Skeletal muscle cell (primary cell): ENCODE data around the gene CNOT1.

ENCODE experiments used
- DNase-seq: peaks from one replicate; pipeline ENCODE4 v3.0.0-alpha.2; 2010; ENCODE audit warnings: low read depth
- H3K4me3 ChIP-seq: 2 replicates; pipeline ENCODE4 v1.5.1; 2011; ENCODE audit warnings: low read depth, mild to moderate bottlenecking, control low read depth, low read length, moderate library complexity

CNOT1 gene

DNA sequence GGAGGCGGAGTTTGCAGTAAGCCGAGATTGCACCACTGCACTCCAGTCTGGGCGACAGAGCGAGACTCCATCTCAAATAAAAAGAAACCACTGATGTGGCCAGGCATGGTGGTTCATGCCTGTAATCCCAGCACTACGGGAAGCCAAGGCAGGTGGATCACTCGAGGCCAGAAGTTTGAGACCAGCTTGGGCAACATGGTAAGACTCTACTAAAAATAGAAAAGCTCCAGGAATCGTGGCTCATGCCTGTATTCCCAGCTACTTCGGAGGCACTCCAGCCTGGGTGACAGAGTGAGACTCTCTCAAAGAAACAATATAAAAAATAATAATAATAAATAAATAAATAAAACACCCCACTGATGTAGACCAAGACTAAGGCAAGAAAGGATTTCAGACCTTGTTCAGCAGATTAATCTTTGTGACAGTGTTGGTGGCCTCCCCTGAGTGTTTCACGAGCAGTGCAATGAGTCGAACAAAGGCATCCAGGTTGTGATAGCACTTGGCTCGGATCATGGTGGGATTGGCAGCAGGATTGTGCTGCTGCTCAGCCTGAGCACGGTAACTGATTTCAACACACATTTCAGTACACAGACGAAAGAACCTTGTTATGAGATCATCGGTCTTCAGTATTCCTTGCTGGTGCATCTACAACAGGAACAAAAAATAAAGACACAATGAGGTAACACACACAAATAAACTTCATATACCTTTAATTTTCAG is 95.7 kb downstream of the CNOT1 start:
- H3K4me3 ChIP-seq = no peak overlapping the region
- DNase-seq = no peak

DNA sequence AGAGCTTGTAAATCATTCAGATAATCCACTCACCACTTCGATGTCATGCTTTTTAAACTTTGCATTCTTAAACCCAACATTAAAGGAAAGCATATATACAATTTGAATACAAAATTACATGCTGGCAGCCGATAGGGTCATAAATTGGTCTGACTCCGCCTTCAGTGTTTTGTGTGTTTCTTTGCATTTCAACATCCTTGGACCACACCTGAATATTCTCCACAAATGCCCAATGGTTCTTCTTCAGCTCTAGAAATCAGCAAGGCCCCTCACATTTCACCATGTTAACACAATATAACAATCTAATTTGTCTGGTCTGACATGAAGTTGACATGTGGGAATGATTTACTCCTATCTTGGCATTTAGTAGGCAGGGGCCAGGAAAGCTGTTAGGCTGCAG is 97.2 kb downstream of the CNOT1 start:
- no peak overlapping the region for H3K4me3 ChIP-seq
- no peak for DNase-seq

DNA sequence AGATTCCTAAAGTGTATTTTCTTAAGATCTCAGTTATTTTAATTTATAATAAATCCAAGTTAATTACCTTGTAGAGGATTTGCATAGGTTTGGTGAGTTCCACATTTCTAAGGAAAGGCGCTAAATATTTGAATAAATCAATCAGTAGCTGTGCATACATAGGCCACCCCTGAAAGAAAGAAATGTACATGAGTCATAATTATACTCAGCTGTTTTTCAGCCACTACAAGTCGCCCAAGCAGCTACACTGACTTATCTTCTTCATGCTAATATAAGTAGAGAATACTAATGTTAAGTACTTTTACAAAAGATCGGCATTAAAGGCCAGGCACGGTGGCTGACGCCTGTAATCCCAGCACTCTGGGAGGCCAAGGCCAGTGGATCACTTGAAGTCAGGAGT is 99.4 kb downstream of the CNOT1 start:
- DNase-seq = no peak
- H3K4me3 ChIP-seq = no peak overlapping the region

DNA sequence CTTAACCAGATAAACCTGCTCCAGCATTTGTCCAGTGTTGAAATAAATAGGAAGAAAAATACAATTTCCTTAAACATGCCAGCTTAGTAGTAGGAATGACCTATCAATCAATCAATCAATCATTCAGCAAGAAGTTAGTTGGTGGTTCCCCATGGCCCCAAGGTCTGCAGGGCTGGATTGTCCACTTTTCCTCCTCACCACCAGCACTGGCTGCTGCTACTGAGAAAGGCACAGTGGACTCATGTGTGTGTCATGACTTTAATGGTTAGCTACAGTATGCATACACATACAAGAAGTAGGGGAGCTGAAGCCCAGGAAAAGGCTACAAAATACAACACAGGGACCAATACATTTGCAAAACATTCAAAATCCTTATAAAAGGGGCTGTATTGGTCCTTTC is 109.9 kb downstream of the CNOT1 start:
- no peak for DNase-seq
- H3K4me3 ChIP-seq = no peak overlapping the region

DNA sequence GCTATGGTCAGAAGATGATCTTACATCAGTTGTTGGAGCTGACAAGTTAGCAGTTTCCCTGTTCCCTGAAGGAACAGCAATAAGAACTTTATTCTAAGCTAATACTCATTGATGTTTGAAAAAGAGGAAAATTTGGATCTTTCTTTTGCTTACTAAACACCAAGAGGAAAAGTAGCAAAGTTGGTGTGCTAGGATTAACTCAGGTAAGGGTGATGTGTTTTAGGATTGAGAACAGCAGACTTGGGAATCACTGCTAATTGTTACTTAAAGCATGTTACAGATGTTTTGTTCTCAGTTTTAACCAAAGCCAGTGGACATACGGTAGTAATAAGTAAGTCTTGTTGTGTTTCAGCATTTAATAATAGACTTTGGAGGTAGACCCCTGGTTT is 110.7 kb downstream of the CNOT1 start:
- no peak overlapping the region for H3K4me3 ChIP-seq
- DNase-seq = no peak

DNA sequence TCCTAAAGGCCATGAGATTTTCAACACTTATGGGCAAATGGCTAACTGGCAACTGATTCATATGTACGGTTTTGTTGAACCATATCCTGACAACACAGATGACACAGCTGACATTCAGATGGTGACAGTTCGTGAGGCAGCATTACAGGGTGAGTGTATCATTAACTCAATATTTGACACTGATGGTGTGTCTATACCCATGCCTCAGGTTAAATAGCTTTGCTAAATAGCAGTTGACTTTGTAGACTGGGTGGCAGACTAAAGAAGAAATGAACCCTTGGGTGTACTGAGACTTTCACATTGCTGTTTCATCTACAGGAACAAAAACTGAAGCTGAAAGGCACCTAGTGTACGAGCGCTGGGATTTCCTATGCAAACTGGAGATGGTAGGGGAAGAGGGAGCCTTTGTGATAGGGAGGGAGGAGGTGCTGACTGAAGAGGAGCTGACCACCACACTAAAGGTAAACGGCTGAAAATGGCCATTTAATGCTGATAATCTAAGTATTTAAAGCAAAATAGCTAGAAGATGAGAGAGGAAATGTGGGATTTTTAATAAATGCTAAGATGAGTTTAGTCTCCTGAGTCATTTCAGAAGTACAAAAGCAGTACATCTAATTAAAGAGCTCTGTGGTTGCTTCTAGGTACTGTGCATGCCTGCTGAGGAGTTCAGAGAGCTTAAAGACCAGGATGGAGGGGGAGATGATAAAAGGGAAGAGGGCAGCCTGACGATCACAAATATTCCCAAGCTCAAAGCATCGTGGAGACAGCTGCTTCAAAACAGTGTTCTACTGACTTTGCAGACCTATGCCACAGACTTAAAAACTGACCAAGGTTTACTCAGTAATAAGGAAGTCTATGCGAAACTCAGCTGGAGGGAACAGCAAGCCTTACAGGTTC is 111.3 kb downstream of the CNOT1 start:
- H3K4me3 ChIP-seq = no peak overlapping the region
- DNase-seq = no peak

DNA sequence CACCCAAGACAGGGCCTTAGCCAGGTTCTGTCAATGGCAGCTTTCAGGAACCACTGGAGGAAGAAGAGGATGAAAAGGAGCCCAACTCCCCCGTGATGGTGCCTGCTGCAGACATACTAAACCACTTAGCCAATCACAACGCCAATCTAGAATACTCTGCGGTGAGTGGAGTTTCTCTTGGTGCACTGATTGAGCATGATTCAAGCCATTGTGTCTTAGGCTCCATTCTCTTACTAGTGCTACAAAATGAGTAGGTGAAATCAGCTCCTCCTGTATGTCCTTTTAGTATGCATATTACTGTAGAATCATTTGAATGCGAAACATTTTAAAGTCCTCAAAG is 112.9 kb downstream of the CNOT1 start:
- H3K4me3 ChIP-seq = no peak overlapping the region
- DNase-seq = no peak

DNA sequence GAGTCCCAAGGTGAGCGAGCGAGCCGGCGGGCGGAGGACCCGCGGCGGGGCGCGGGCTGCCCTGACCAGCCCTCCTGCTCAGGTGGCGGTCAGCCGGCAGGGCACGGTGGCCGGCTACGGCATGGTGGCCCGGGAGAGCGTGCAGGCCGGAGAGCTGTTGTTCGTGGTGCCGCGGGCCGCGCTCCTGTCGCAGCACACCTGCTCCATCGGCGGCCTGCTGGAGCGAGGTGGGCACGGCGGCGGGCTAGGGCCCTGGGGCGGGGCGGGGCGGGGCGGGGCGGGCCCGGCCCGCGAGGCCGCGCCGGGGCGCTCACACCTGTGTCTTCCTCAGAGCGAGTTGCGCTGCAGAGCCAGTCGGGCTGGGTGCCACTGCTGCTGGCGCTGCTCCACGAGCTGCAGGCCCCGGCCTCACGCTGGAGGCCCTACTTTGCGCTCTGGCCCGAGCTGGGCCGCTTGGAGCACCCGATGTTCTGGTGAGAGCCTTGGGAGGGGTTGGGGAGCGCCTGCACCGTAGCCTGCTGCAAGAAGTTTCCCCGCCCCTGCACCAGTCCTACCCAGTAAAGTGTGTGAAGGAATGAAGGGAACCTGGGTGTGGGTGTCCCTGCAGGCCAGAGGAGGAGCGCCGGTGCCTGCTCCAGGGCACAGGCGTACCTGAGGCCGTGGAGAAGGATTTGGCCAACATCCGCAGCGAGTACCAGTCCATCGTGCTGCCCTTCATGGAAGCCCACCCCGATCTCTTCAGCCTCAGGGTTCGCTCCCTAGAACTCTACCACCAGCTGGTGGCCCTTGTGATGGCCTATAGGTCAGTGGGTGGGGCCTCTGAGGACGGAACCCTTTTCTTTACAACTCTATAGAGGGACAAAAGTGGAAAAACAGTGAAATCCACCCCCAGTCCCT is 113.5 kb downstream of the CNOT1 start:
- peak overlapping the region; percentile 89 for H3K4me3 ChIP-seq
- no peak for DNase-seq

DNA sequence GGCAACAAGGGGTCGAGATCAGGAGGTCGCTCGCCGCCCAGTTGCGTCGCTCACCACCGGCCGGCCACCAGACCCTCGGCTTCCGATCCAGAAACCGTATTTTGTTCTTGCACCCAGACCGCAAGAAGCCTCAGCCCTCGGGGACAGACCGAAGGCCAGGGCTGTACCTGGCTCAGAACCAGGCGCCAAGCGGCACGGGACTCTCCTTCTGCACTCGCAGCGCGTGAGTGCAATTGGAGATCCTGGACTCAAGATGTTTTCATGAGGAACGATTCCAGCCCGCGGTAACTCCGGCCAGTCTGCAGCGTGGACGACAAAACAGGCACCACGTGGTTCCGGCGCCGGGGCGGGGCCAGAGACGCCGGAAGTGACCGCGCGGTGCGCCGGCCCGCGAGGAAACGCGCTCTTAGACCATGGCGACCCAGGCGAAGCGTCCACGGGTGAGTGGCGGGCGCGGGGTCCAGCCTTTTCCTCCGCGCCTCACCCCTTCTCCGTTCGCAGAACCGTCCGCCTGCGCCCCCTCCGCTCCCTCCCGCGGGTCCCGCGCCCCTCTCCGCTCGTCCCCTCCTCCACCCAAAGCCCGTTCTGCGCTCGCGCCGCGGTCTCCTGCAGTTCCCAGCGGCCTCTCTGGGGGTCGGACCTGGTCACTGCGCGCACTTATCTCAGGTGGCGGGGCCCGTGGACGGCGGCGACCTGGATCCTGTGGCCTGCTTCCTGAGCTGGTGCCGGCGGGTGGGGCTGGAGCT is 114.3 kb downstream of the CNOT1 start, which contains the start of gene SETD6:
TSS of gene SETD6 (plus strand) at position 393 of the 746 bp plus-strand sequence. CDS start at position 414, 21 bp downstream.
- H3K4me3 ChIP-seq = peak within 1 kb of the TSS; percentile 89

DNA sequence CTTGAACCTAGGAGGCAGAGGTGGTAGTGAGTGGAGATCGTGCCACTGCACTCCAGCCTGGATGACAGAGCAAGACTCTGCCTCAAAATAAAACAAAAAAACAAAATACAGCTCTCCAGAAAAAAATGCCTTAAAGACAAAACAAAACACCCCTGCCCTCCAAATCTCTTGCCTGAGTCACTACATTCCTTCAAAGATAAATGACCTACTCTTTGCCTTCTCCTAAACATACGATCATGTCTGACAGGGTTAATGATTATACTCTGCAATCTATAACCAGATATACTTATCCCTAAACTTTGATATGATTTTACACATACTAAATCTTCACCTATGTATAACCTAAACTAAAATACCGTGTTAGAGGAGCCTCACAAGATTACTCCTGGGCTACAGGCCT is 115.8 kb downstream of the CNOT1 start:
- H3K4me3 ChIP-seq = no peak overlapping the region
- no peak for DNase-seq

More for the DNA sequence above, 114.3 kb downstream of the CNOT1 start, which contains the start of gene SETD6:
- DNase-seq = peak; percentile 50

DNA sequence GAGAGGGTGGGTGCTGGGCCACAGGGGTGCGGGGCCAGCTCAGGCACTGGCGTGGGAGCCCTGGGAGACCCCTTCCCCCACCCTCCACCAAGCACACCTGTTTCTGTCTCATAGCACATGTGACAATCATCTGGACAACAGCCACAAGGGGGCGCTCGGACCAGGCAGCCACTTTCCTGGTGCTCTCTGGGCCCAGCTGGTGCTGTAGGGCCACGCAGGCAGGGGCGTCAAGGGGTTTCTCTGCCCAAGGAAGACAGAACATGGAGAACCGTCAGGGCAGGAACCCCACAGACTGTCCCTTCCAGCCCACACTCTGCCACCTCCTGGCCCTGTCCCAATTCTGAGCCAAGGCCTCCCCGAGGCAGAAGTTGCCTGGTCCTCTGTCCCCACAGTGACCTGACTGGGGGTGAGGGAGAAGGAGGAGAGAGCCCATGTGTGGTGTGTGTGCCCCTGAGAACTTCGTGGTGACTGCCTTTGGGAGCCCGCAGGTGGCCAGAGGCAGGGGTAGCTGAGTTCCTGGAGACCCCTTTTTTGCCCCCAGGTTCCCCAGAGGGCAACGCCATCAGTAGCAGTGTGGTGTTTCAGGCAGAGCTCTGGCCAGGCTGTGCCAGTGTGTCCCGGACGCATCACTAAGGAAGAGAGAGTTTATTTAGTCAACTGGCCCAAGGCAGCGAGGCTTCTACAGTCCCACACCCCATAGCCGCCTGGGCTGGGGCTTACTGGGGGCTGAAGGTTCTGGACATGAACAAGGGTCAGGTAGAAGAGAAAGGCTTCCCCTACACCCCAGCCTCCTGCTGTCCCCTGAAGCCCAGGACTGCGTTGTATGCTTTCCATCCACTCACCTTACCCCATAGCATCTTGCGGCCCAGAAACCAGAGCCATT is 117.5 kb downstream of the CNOT1 start:
- DNase-seq = no peak
- H3K4me3 ChIP-seq = no peak overlapping the region

DNA sequence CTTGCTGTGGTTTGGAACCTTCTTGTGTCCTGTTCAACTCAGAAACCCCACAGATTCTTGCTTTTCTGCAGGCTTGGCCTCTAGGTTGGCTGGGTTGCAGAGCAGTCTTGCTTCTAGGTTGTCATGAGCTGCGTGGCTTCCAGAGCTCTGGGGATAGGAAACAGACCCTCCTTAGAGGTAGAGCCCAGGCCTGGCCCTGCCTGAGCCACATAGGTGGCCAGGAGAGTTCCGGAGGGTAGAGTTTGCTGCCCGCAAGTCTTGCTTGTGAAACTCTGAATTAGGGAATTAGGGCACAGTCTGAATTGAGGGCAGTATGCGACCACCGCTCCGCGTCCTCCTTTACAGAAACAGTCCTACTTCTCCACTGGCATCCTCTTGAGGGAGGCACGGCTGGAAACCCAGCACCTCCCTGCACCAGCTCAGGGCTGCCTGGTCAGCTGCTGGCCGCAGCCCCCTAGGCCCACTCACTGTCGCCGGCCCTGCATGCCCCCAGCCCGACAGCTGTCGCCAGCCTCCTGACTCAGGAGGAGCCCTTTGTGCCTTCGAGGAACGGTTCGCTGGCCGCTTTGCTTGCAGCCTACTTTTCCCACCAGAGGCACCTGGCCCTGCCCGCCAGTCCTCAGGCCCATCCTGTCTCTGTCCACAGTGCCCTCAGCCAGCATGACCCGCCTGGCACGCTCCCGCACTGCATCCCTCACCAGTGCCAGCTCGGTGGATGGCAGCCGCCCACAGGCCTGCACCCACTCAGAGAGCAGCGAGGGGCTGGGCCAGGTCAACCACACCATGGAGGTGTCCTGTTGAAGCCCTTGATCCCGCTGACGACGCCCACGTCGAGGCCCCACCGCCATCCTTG is 118.6 kb downstream of the CNOT1 start:
- H3K4me3 ChIP-seq = no peak overlapping the region
- no peak for DNase-seq

DNA sequence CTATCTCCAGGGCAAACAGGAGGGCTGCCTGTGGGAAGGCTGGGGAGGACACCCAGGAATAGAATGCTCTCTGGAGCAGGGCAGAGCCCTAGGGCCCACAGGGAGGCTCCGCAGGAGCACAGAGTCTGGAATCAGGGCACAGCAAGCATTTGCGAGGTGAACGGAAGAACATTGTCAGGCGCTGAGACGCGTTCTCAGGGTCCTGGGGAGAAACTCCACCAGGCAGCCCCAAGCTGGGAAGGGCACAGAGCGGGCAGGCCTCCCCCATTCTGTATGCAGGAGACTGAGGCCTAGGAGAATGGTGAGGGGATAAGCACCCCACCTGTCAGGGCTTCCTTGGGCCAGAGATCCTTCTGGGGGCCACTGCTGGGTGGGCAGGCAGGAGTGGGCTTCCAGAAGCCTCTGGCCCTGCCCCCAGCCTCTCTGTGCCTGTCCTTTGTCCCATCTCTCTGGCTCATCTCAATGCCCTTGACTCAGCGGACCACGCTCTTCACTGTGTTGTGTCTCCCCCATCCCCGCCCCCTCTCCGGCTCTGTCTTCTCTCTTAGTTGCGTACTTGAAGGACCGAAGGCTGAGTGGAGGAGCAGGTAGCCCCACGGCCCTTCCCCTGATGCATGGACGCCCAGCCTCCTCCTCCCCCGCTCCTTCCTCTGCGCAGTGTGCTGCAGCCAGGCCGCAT is 119.4 kb downstream of the CNOT1 start:
- DNase-seq = no peak
- no peak overlapping the region for H3K4me3 ChIP-seq

DNA sequence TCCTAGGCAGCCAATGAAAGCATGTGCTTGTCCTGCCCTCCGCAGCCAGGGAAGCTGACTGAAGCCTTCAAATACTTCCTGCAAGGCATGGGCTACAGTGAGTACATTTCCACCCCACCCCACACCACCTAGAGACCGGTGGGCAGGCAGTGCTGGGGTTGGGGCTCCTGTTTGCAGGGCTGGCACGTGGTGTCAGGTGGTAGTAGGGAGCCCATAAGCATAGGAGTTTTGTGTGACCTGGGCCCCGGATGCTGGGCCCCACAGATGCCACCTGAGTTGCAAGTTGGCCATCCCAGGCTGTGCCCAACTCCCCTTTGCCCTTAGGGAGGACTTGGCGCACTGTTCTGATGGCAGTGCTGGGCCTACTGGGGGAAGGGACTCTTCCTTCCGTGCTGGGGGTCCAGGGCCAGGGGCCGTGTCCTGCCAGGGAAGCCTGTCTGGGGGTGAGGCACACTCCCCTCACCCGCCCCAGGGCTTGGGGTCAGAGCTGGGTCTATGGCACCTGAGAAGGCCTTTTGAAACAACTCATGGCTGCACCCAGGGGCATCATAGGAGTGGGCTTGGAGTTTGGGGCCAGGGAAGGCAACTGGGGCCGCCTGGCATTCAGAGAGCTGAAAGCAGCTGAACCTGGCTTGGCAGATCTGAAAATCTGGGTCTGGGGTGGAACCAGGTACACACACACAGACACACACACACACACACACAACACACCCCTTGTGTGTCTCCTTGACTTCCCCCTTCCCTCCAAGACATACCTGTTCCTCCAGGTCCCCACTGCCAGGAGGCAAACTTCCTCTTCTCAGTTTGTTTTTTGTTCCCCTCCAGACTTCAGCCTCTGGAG is 120.2 kb downstream of the CNOT1 start:
- no peak for DNase-seq
- H3K4me3 ChIP-seq = no peak overlapping the region

DNA sequence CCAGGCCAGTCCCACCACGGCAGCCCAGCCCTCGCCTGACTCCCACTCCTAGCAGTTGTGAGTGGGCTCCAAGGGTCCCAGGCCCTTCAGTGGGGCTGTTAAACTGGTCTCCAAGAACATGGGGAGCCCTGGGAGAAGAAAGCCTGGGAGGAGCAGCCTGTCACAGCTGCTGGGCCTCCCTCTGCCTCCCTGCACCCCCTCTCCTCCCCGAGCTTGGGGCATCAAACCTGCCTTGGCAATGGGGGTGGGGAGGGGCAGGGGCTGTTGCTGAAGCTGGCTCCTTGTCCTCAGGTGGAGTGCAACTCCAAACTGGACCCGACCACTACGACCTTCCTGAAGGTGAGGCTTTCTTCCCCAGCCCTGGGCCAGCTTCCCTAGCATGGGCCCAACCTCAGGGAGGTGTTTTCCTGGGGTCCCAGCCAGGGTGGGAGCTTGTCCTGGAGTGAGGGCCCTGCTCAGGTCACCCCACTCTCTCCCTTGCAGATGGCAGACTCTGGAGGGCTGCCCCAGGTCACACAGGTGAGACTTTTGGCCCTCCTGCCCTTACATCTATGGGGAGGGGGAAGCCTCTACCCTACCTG is 120.9 kb downstream of the CNOT1 start:
- DNase-seq = no peak

More for the DNA sequence above, 120.9 kb downstream of the CNOT1 start:
- H3K4me3 ChIP-seq = no peak overlapping the region
